Panc1 (cell line): ENCODE measurements around the gene SNTG2. TPM values are rescaled to one million over a fixed set of nuclear protein-coding genes. Genes with fewer than 3 reads are reported as not detected.

Source experiments
- ATAC-seq: fragments of 200-7000 bp; cut with Tn5 transposase; 2 replicates; pipeline ENCODE4 v1.9.1; 2020; ENCODE audit warnings: mild to moderate bottlenecking, moderate library complexity
- BruUV-seq: library from RNA; stranded (reverse); fragments of 400-500 nt; replicated peaks from 2 replicates; lab custom pipeline; 2021; lab: Mats Ljungman, UMichigan
- CTCF ChIA-PET: fragments of 300-600 bp; sonication (Branson Sonifier 250); formaldehyde crosslinking; loops from one replicate; lab custom pipeline; 2022; ENCODE audit warnings: antibody characterized with exemption; lab: Charles Lee
- POLR2A ChIA-PET: fragments of 300-600 bp; sonication (Branson Sonifier 250); formaldehyde crosslinking; loops from one replicate; lab custom pipeline; 2022; ENCODE audit warnings: antibody characterized with exemption; lab: Charles Lee
- DNase-seq: peaks from one replicate; pipeline ENCODE4 v3.0.0-alpha.2; 2010; ENCODE audit warnings: low read depth, low spot score
- H3K27ac ChIP-seq: 2 replicates; pipeline ENCODE4 v1.5.1; 2011; ENCODE audit warnings: mild to moderate bottlenecking, low read length, inconsistent platforms
- H3K27me3 ChIP-seq: fragments of 200-500 bp; sonication (Bioruptor generic); 2 replicates; pipeline ENCODE4 v1.6.0; 2014; ENCODE audit warnings: low read length, inconsistent platforms; ENCODE audit not compliant: control insufficient read depth, insufficient read depth
- H3K36me3 ChIP-seq: fragments of 200-500 bp; sonication (Bioruptor generic); 2 replicates; pipeline ENCODE4 v1.5.1; 2014; ENCODE audit warnings: inconsistent platforms, mild to moderate bottlenecking, low read length, moderate library complexity; ENCODE audit not compliant: control insufficient read depth, insufficient read depth
- H3K4me1 ChIP-seq: 2 replicates; pipeline ENCODE4 v1.5.1; 2011; ENCODE audit warnings: inconsistent platforms, mild to moderate bottlenecking, low read length, moderate library complexity; ENCODE audit not compliant: control insufficient read depth, insufficient read depth
- H3K4me3 ChIP-seq, 2 experiments: 2 replicates each; pipeline ENCODE4 v1.5.1; 2011 to 2012; ENCODE audit warnings: low read depth in 2 of 2, low read length in 2 of 2, mild to moderate bottlenecking in 2 of 2, inconsistent platforms in 1 of 2, moderate library complexity in 1 of 2
- H3K9me3 ChIP-seq: fragments of 200-500 bp; sonication (Bioruptor generic); 2 replicates; pipeline ENCODE4 v1.5.1; 2014; ENCODE audit warnings: low read depth, mild to moderate bottlenecking, inconsistent platforms, low read length, moderate library complexity; ENCODE audit not compliant: control insufficient read depth, insufficient read depth
- CTCF ChIP-seq: fragments of 450-650 bp; IDR thresholded peaks from 2 replicates; pipeline ENCODE4 v1.5.1; 2017; ENCODE audit warnings: mild to moderate bottlenecking
- POLR2AphosphoS5 ChIP-seq: IDR thresholded peaks from 2 replicates; pipeline ENCODE4 v1.6.1; 2012; ENCODE audit warnings: mild to moderate bottlenecking, low read depth, low read length, moderate library complexity
- REST ChIP-seq, 2 experiments: IDR thresholded peaks; 2 replicates each; pipeline ENCODE4 v1.6.1; 2011 to 2012; ENCODE audit warnings: low read depth in 2 of 2, control low read depth in 1 of 2, low read length in 1 of 2, mild to moderate bottlenecking in 1 of 2, moderate library complexity in 1 of 2; ENCODE audit not compliant: insufficient read depth in 1 of 2
- SIN3A ChIP-seq: IDR thresholded peaks from 2 replicates; pipeline ENCODE4 v1.6.1; 2012; ENCODE audit warnings: low read depth, mild to moderate bottlenecking, low read length, moderate library complexity, borderline replicate concordance; ENCODE audit not compliant: insufficient read depth
- TCF7L2 ChIP-seq: IDR thresholded peaks from 2 replicates; pipeline ENCODE4 v1.6.1; 2011; ENCODE audit warnings: mild to moderate bottlenecking, low read depth, low read length, inconsistent platforms
- in situ Hi-C: cut with HindIII; loops from 2 replicates; pipeline ENCODE4 v1.10.0; 2016; ENCODE audit warnings: low sequenced_read_pairs, low pct_unique_long_range_greater_than_20kb
- intact Hi-C: fragments of 100-400 bp; cut with micrococcal nuclease; formaldehyde crosslinking; loops from one replicate; pipeline ENCODE4 v1.10.0; 2022; ENCODE audit not compliant: unreplicated experiment
- total RNA-seq: library from RNA; stranded (reverse); gene quantifications from one replicate; pipeline ENCODE4 v1.2.1, GENCODE V29; 2021; ENCODE audit not compliant: unreplicated experiment

Gene SNTG2
- total RNA-seq, 1 experiment from 2014 or later: not detected

GRCh38 chr2:1207962-1208510 lies 257.4 kb downstream of the SNTG2 start:
- TF ChIP-seq TCF7L2: no peak
- no peak for TF ChIP-seq POLR2AphosphoS5
- no peak for TF ChIP-seq SIN3A
- no peak for TF ChIP-seq REST (IDR thresholded peaks at IDR 0.05; ENCODE audit: insufficient read depth in 1 of 2, low read depth in 2 of 2, low read length in 1 of 2)
- no peak for TF ChIP-seq CTCF
- no peak for DNase-seq
- in situ Hi-C loops: no loop called here
- intact Hi-C loops: no loop called here
- Histone ChIP-seq H3K4me1 (no peaks in the 10 kb centered on the region), H3K4me3 (no peak overlapping the region), H3K36me3 (no peaks in the 10 kb centered on the region), H3K27me3 (no peaks in the 10 kb centered on the region), H3K9me3 (no peaks in the 10 kb centered on the region), H3K27ac (no peak overlapping the region)
- ATAC-seq: no peak
- no TSS peak for BruUV-seq
- POLR2A ChIA-PET: no interaction called here
- CTCF ChIA-PET: no interaction called here

GRCh38 chr2:1208522-1208921 lies 257.9 kb downstream of the SNTG2 start:
- Histone ChIP-seq H3K4me1 (no peaks in the 10 kb centered on the region), H3K27ac (no peak overlapping the region), H3K27me3 (no peaks in the 10 kb centered on the region), H3K9me3 (peaks cover 2% of the 10 kb centered on the region; the same call in 1 of the 2 replicates), H3K36me3 (no peaks in the 10 kb centered on the region), H3K4me3 (no peak overlapping the region)
- in situ Hi-C loops: no loop called here
- intact Hi-C loops: no loop called here
- ATAC-seq (no peak), DNase-seq (no peak)
- POLR2A ChIA-PET: no interaction called here
- CTCF ChIA-PET: no interaction called here
- no peak for TF ChIP-seq SIN3A
- TF ChIP-seq POLR2AphosphoS5: no peak
- no peak for TF ChIP-seq CTCF
- no peak for TF ChIP-seq TCF7L2
- TF ChIP-seq REST (IDR thresholded peaks at IDR 0.05; ENCODE audit: insufficient read depth in 1 of 2, low read depth in 2 of 2, low read length in 1 of 2): no peak
- no TSS peak for BruUV-seq
